Activated CD8-positive, alpha-beta memory T cell treated with anti-CD3 and anti-CD28 coated beads for 24 hours (primary cell): Measurements from ENCODE around the gene MRGPRG.
"Not testable (repeated sequence)": the region's sequence is repeated elsewhere in the genome, so short reads cannot be mapped to it uniquely, and the experiment has no call there.

Source experiments
- DNase-seq: peaks from one replicate; pipeline ENCODE4 v3.0.0-alpha.2; 2020

MRGPRG gene

DNA sequence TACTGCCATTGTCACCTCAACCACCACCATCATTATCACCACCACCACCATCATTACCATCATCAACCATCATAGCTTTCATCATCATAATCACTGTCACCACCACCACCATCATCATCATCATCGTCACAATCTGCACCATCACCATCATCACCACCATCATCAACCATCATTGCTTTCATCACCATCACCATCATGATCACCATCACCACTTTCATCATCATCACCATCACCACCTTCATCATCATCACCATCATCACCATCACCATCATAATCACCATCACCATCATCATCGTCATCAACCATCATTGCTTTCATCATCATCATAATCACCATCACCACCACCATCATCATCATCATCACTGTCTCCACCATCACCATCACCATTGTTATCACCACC is 44.8 kb downstream of the MRGPRG start:
- DNase-seq: no peak

- no peak for DNase-seq
Measured at GRCh38 chr11:3171931-3172560, 46.6 kb downstream of the MRGPRG start.

- DNase-seq: no peak
Measured at GRCh38 chr11:3170756-3171650, 47.6 kb downstream of the MRGPRG start.

GRCh38 chr11:3170044-3170755 is 48.4 kb downstream of the MRGPRG start:
- DNase-seq: no peak

DNA sequence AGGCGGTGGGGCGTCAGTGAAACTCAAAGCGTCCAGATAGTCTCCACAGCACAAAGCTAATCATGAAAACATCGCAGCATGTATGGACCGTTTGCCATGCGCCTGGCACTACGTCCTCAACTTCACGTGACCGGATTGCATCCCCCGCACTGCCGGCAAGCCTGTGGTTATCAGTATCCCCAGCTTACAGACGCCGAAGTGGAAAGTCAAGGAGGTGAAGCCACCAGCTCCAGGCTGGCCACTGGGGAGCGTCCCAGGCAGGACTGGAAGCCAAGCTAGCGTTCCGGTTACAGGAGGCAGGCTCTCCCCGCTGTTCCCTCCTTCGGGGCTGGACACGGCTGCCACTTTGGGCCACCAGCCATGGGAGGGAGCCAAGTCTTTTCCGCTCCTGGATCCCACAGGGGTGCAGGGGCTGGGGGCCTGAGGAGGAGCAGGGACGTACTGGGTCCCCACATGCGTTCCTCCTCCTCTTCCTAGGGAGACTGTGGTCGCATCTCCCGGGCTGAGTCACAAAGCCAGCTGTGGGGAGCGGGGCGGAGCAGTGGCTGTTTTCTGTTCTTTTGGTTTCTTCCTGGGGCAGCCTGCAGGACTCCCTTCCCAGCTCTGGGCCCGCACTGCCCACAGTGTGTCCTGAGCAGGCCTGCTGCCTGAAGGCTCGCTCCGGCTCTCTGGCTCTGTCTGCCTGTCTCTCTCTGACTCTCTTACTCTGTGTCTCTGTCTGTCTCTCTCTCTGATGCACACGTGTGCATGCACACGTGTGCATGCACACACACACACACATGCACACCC is 49.2 kb downstream of the MRGPRG start:
- peak; percentile 69 for DNase-seq

GRCh38 chr11:3168742-3169254 is 49.8 kb downstream of the MRGPRG start:
- DNase-seq: not testable (repeated sequence)
